ENCODE results near the gene LRRC8B.
A peak's percentile ranks its signal among the peaks of the same experiment; 100 is the strongest.
"Not testable (repeated sequence)": the region's sequence is repeated elsewhere in the genome, so short reads cannot be mapped to it uniquely, and the experiment has no call there.

The LRRC8B gene

DNA sequence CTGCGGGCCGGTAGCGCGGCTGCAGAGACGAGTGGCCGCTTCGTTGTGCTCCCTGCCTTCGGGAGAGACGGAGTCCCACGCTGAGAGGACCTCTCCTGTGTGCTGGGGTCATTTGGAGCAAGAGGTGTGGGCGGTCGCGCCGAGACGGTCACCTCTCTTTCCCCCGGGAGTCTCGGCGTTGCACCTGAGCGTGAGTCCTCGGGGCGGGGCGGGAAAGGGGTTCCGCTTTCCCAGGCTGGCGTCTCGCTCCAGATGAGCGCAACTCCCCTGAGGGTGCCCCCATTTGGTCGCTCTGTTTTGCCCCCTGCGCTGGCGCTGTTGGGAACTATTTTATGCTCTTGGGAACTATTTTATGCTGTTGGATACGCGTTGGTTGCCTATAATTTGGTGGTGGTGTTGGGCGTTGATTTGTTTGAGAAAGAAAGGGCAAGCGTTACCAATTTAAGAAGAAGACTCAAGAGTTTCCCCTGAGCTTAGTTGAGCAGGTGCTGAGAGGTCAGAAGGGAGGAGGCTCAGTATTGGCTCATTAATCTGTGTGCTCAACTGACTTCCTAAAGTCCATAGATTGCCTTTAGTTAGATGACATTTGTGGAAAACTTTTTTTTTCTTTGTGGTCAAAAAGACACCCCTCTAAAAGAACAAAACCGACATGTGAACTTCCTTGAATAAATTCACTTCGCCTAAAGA, 683 bp downstream of the LRRC8B start:
- DNase-seq, result peak; percentile 78

DNA sequence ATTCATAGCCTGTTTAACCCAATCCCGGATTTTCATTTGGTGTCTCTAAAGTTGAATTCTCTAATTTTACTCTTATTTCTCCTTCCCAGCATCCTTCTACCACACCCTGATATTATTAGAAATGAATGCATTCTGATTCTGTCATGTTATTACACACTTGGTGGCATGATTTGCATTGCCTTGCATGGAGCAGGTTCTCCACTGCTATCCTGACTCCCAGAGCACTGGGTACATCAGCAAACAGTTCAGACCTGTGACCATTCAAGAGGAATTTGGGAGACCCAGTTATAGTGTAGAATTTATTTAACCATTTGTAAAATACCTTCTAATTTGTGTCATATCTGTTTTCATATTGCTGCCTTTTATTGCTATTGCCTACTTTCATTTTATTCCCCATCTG, 2.6 kb downstream of the LRRC8B start:
- no peak for DNase-seq

DNA sequence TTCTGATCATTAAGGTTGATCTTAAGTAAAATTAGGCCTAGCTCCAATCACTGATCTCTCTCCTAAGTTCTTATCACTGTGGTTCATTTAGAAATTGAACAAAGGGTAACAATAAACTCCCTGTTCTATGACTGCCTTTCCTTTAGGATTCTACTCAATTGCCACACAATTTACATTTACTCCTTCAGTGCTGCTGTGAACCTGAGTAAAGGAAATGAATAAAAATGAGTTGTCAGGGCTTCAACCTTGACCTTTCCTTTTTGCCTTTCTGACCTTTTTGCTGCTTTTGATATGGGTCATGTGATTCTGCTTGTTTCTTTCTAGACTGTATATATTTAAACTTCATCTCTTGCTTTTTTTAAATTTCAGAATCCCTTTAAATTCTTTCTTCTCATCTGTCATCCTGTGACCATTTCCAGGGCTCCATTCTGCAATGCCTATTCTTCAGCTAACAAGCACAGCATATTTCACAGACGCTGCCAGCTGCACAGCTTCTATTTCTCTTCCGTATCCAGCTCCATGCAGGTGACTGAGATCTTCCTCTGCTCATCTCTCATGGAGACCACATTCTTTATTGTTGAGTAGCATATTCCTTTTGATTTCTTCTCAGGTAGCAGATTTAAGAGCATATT, 3.2 kb downstream of the LRRC8B start:
- no peak for DNase-seq

DNA sequence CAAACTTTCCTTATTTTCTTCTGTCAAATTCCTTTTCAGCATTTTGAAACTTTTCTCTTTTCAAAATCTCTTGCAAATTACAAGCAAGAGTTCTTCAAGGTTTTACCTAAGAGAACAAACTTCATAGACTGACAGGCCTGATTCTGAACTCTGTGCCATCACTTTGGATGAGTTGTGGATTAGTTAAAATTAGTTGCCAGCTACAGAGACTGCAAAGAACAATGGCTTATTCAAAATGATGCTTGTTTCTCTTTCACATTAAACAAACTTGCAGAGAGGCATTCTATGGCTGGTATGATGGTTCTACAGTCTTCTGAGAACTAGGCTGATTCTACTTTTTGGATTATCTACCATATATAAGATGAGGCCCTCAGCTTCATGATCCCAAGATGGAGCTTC, 3.8 kb downstream of the LRRC8B start:
- DNase-seq, result no peak

DNA sequence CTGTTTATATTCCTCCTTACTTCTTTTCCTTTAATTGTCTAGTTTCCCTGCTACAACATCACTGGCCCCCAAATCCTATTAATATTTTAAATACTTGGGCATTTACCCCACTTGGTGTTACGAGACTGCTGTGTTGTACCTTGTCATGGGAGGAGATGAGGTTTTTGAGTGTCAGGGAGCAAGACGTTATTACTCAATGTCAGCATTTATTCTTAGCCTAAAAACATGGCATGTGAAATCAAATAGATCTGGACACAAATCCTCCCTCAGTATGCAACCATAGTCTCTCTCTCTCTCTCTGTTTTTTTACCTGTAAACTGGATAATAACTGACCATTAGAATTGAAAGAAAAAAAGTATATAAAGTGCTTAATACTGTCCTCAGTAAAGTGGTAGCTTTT, 4.6 kb downstream of the LRRC8B start:
- no peak for DNase-seq

DNA sequence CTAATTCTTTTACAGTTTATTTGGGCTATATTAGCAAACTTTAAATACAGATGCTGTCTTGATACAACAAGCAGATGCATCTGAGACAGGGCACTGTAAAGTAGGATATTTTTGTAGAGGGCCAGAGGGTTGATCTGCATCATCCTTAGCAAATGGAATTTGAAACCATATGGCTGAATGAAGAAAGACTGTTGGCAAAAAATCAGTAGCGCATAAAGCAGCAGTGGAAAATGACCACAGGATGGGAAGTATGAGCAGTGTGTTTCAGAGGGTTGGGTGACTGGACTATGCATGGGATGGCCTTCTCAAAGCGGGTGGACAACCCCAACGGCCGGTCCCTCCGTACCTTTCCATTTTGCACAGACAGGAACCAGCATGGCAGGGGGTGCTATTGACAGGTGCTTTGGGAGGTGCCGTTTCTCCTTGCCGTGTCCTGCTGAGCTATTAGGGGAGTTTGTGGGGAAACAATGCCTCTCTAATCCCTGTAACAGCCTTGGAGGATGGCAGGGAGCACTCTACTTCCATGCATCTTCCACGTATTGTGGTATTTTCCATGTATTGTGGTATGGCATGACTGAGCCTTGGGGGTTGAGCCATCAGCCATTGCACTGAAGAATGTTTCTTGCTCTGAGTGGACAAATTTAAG, 5.9 kb downstream of the LRRC8B start:
- no peak for DNase-seq

DNA sequence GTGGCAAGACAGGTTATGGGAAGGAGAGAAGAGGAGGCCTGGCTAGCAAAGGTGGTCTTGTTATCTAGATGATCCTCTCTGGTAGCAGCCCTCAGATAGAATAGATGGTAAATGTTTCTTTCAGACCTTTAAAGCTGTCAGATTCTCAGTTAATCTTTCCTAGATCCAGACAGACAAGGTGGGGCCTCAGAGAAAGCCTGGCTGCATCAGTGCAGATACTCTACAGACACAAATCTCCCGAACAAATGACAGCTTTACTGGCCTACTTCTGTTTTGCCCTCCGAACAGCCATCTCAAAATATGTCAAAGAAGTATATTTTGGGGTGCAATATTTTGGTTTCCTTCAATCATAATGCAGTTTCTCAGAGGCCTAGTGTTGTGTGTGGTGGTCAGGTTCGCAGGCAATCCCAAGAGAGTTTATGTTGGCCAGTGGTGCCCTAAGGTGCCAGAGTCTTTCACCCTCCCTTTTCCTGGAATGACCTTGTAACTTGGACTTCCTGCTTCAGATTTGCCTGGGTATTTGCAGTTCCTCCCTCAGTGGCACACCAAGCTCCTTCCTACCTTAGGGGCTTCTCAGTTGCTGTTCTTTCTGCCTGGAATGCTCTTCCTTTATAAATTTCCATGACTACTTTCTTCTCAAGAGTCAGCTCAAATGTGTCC, 7.0 kb downstream of the LRRC8B start:
- no peak for DNase-seq

DNA sequence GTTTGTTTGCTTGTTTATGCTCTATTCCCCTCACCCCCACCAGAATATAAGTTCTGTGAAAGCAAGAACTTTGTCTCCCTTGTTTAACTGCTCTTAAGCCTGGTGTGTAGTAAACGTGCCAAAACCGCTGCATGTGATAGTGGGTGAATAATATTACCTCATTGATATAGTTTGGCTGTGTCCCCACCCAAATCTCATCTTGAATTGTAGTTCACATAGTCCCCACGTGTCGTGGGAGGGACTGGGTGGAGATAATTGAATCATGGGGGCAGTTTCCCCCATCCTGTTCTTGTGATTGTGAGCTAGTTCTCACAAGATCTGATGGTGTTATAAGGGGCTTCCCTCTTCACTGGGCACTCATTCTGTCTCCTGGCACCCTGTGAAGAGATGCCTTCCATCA, 7.6 kb downstream of the LRRC8B start:
- DNase-seq, result no peak

DNA sequence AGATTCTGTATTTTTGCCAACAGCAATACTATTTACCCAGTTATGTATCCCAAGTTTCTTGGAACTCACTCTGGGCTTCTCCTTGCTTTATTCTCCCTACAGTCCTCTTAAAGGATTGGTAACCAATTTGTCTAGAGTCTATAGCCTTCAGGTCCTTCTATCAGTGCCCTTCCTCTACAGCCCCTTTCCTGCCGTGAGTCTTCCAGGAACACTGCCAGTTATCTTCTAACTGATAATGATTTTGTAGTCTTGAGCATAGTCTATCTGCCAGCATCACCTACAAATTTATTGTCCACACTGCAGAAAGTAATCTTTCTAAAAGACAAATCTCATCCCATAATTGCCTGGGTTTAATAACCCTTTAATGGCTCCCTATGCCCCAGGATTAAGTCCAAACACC, 8.2 kb downstream of the LRRC8B start:
- no peak for DNase-seq

DNA sequence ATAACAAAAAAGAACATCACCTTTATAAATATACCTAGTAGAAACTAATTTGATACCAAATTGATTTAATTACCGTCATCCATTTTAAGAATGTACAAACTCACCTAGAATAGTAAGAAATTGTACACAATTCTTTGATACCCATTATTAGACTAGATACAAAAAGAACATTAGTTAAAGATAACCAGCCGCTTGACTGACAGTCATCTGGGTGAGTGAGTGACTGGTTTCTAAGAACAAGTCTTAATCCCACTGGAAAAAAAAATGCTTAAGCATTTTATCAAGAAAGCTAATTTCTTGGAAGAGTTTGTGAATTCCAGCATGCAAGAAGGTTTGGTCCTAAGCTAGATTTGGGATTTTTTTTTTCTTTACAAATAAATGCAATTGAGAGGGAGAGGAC, 10.9 kb downstream of the LRRC8B start:
- no peak for DNase-seq

DNA sequence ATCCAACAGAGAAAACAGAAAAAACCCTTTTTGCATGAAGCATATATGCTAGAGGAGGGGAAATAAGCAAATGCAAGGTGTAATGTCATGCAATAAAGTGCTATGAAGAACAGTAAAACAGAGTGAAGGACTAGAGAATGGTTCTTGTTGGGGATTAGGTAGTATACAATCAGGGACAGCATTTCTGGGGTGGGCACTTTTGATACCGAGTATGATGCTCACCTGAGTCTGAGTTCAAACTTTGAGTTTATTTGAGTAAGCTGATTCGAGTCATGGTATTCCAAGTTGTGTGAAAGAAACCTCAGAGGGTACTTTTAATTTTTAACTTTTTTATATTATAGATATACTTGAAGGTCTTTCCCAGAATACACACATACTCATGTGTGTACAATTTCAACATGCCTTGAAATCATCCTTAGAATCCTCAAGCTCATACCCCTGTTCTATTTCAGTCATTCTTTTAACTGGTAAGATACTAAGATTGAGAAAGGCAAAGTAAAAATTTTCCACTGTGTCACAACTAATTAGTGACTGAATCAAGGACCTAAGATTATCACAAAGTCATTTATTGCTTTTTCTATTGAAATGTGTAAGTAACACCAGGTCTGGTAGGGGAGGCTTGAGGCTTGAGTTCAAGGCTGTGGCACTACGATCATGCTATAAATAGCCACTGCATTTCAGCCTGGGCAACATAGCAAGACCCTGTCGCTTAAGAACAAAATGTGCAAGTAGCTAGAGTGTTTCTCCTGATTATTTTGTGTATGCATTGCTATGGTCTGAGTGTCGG, 12.1 kb downstream of the LRRC8B start:
- no peak for DNase-seq

DNA sequence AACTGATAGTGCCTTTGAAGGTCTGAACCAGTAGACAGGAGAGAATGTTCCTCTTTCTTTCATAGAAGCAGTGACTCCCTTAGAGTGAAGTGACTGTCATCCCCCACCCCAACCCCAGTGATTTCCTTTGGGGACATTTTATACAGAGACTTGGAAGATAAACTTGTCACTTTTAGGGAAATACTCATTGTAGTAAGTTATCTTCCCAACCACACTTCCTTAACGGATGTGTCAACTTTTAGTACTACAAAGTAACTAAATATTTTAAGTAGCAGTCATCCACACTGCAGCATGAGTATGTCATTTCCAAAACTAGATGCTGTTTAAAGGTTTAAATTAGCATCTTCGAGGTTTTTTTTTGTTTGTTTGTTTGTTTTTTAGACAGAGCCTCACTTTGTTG, 13.7 kb downstream of the LRRC8B start:
- DNase-seq, result no peak

DNA sequence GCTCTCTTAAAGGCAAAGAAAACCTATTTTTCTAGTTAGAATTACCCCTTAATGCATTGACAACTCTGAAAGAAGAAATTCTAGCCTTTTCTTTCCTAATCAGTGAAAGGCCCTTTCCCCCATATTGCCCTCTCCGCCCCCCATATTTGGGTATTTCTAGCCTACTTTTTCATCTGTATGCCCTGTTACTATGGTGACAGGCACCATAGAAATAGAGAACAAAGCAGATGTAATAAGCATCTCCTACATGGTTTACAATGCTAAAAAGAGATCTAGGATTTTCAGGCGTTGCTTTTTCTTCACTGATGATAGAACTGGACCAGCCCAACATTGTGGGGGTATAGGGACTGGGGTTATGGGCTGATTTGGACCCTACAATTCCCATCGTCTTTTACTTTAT, 14.5 kb downstream of the LRRC8B start:
- no peak for DNase-seq

DNA sequence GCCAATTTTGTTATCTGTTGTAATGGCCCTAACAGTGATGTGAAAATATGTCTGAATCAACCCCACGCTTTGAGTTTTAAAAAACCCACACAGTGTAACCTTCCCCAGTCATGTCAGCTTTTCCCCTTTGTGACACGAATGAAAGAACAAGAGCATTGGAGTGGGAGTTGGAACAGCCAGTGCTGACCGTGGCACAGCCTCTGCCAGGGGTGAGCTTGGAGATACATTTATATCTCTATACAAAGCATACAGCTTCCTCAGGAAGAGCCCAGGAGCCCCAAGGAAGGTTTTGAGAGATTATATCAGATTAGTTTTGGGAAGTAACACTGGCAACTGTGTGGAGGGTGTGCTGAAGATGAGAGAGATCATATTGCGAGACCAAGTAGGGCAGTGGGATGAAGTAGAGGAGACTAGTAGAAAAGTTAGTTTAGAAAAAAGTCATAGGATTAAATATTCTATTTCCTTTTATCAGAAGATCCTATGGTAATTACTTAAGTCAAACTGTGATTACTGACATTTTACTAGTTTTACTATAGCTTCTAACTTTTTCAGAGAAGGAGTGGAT, 15.9 kb downstream of the LRRC8B start:
- no peak for DNase-seq

DNA sequence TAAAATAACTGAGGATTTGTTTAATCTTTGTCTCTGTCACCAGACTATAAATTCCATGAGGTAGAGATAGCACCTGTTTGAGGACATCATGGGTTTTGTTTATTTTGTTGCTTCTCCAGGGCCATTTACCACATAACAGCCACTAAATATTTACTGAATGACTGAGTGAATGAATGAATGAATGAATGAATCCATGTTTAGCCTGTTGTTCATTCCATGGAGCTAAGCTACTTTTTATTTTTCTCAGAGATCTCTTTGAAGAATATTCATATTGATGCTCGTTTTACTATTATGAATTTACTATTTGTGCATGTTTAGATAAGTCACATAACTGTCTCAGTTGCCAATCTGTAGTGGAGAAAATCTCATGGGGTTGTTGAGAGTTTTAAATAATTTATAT, 17.7 kb downstream of the LRRC8B start:
- DNase-seq, result no peak

DNA sequence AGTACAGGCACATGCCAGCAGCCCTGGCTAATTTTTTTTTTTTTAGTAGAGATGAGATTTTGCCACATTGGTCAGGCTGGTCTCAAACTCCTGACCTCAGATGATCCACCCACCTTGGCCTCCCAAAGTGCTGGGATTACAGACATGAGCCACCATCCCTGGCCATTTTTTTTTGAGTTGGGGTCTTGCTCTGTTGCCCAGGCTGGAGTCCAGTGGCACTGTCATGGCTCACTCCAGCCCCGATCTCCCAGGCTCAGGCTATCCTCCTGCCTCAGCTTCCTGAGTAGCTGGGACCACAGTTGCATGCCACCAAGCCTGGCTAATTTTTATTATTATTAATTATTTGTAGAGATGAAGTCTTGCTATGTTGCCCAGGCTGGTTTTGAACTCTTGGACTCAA, 19.0 kb downstream of the LRRC8B start:
- DNase-seq, result not testable (repeated sequence)

DNA sequence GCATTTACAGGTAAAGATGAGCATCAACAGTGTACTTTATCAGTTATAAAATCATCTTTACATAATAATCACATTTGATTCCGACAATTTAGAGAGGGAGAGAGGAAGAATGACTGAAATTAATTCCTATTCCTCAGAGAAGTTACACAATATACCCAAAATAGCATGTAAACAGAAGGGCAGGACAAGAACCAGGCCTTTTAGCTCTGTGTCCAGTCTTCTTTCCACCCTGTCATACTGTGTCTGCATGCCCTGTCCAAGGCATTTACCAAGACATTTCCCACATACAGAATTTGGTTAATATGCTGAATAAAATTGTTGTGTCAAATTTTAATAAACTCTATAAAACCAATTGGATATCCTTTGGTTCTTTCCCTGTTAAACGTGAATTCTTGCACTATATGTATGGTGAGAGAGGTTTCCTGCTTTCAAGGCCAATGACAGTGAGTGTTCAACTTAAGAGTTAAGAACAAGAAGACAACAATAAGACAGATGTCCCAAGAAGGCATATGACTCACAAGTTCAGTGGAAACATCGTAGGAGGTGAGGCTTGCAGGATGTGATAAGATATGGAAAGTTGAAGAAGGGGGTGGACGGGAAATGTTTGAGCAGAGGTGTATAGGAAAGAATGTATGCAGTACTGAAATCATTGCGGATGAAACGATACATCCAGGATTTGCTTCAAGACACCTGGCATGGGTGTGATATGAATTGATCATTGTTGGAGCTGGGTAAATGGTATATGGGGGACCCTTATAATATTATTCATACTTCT, 20.8 kb downstream of the LRRC8B start:
- DNase-seq, result peak; percentile 64

DNA sequence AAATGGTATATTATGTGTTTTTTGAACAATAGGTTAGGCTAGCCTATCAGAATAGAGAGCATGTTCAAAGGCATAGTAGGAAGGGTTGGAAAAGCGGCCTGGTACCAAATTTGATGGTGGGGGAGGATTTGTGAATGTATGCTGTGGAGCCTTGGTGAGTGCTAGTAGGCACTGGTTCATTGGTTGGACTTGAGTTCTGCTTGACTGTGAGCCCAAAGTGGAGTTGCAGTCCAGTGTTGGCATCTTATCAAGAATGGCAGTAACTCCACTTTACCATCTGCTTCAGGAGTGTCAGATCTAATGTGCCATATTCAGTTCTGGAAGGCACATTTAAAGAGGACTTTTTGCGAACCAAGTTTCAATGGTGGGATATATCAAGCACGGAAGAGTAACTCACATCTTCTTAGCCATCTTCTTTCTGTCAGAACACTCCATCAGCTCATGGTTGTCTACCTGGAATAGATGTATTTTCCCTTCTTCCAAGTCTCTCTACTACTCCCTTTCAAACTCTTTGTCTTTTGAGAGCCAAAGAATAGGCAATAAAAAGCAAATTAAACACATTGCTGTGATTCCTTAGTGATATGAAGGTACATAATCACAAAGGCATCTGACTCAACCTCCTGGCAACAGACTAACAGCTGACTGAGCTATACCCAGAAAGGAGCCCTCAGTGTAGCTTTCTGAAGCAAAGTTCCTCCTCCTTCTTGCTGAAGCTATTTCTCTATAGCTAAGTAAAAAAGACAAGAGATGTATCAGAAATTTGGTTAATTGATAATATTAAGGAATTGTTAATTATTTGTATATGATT, 21.7 kb downstream of the LRRC8B start:
- DNase-seq, result no peak

DNA sequence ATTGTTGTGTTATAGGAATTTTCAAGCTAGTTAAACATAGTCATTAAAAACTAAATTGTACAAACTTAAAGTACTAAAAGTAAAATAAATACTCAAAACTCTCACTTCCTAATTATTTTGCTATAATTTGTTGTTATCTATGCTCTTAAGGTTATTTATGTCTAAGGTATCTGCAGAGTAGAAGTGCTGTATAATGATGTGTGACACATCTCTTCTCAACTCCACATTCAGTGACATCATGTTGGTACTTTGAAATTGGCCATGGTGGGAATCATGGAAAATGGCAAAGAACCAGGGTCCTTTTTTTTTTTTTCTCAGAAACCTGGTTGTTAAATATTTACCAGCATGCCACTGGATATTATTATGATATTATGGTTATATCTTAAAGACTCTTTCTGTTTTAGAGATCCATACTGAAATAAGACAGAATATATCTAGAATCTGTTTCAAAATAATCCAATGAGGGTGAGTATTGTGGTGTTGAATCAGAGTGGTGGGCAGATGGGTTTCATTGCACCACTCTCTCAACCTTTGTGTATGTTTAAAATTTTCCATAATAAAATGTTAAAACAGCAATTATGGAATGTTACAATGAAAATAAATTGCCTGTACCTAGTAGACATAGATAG, 22.4 kb downstream of the LRRC8B start:
- no peak for DNase-seq

DNA sequence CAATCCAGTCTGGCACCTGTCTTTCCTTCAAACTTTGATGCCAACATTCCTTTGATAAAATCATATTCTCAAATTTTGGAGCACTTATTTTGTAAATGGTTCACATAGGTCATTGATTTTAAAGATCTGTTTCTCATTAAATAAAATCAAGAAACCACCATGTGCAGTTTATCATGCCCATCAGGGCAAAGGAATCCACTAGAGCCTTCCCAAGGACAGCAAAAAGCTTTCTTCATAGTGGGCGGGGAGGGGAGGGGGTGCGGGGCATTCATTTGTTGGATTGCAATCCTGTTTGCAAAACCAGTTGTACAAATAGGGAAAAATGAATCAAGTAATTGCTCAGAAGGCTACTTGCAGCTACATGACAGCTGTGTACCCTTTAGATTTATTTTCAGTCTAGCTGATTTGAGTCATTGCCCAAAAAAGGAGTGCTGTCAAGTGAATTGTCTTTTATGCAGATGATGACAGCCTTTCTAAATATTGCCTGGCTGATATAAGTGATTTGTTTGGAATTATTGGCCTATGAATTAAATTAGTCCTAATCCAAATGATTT, 23.0 kb downstream of the LRRC8B start:
- no peak for DNase-seq
